H9 (cell line): ENCODE measurements around the gene ALG8. TPM values are rescaled to one million over a fixed set of nuclear protein-coding genes. Genes with fewer than 3 reads are reported as not detected.

Experiments
- DNase-seq: peaks from one replicate; pipeline ENCODE4 v3.0.0-alpha.2; 2017
- H2AFZ ChIP-seq: one replicate; pipeline ENCODE4 v1.6.1; 2013; ENCODE audit warnings: mild to moderate bottlenecking, low read length, control low read depth, moderate library complexity
- H2AK5ac ChIP-seq: 2 replicates; pipeline ENCODE4 v1.6.1; 2013; ENCODE audit warnings: low read length, control low read depth, mixed read lengths; ENCODE audit not compliant: insufficient read length
- H2BK120ac ChIP-seq: one replicate; pipeline ENCODE4 v1.6.1; 2013; ENCODE audit warnings: low read depth, mild to moderate bottlenecking, low read length, control low read depth, inconsistent platforms; ENCODE audit not compliant: poor library complexity, severe bottlenecking
- H2BK12ac ChIP-seq: 2 replicates; pipeline ENCODE4 v1.6.1; 2013; ENCODE audit warnings: low read length, control low read depth, mixed read lengths, low read depth; ENCODE audit not compliant: insufficient read length
- H2BK15ac ChIP-seq: 2 replicates; pipeline ENCODE4 v1.6.1; 2013; ENCODE audit warnings: low read depth, low read length, control low read depth
- H2BK20ac ChIP-seq: one replicate; pipeline ENCODE4 v1.6.1; 2013; ENCODE audit warnings: low read depth, mild to moderate bottlenecking, low read length, control low read depth, inconsistent platforms; ENCODE audit not compliant: poor library complexity, severe bottlenecking
- H2BK5ac ChIP-seq: 2 replicates; pipeline ENCODE4 v1.6.1; 2013; ENCODE audit warnings: low read length, control low read depth, mixed read lengths; ENCODE audit not compliant: insufficient read length
- H3K14ac ChIP-seq: 2 replicates; pipeline ENCODE4 v1.6.1; 2013; ENCODE audit warnings: low read length, control low read depth; ENCODE audit not compliant: insufficient read depth
- H3K18ac ChIP-seq: 2 replicates; pipeline ENCODE4 v1.6.1; 2013; ENCODE audit warnings: low read depth, mild to moderate bottlenecking, mixed read lengths, low read length, control low read depth; ENCODE audit not compliant: insufficient read length
- H3K23ac ChIP-seq: 2 replicates; pipeline ENCODE4 v1.6.1; 2013; ENCODE audit warnings: low read length, control low read depth, mixed read lengths, low read depth; ENCODE audit not compliant: insufficient read length
- H3K23me2 ChIP-seq: 2 replicates; pipeline ENCODE4 v1.6.1; 2013; ENCODE audit warnings: low read depth, mild to moderate bottlenecking, mixed read lengths, low read length, control low read depth; ENCODE audit not compliant: insufficient read length, poor library complexity, severe bottlenecking
- H3K27ac ChIP-seq: 2 replicates; pipeline ENCODE4 v1.5.1; 2013; ENCODE audit warnings: low read length, control low read depth, mixed read lengths, low read depth; ENCODE audit not compliant: insufficient read length
- H3K27me3 ChIP-seq: 2 replicates; pipeline ENCODE4 v1.6.1; 2013; ENCODE audit warnings: low read length, control low read depth, inconsistent platforms; ENCODE audit not compliant: insufficient read depth
- H3K4ac ChIP-seq: 2 replicates; pipeline ENCODE4 v1.6.1; 2013; ENCODE audit warnings: low read depth, mild to moderate bottlenecking, control low read depth, inconsistent platforms, low read length, moderate library complexity
- H3K4me1 ChIP-seq: 2 replicates; pipeline ENCODE4 v1.6.1; 2013; ENCODE audit warnings: low read length, control low read depth, inconsistent platforms; ENCODE audit not compliant: insufficient read depth
- H3K4me2 ChIP-seq: 2 replicates; pipeline ENCODE4 v1.6.1; 2013; ENCODE audit warnings: low read length, control low read depth, mixed read lengths; ENCODE audit not compliant: insufficient read length, insufficient read depth
- H3K56ac ChIP-seq: 2 replicates; pipeline ENCODE4 v1.6.1; 2013; ENCODE audit warnings: low read depth, mild to moderate bottlenecking, mixed read lengths, low read length, control low read depth; ENCODE audit not compliant: insufficient read length
- H3K79me1 ChIP-seq: 2 replicates; pipeline ENCODE4 v1.6.1; 2013; ENCODE audit warnings: low read depth, mild to moderate bottlenecking, moderate library complexity, low read length, control low read depth, inconsistent platforms; ENCODE audit not compliant: insufficient read depth, poor library complexity, severe bottlenecking
- H3K79me2 ChIP-seq: 2 replicates; pipeline ENCODE4 v1.6.1; 2013; ENCODE audit warnings: low read length, control low read depth, inconsistent platforms; ENCODE audit not compliant: insufficient read depth
- H3K9ac ChIP-seq: 2 replicates; pipeline ENCODE4 v1.6.1; 2013; ENCODE audit warnings: low read length, control low read depth, mixed read lengths; ENCODE audit not compliant: insufficient read length; ENCODE audit errors: extremely low read depth
- H3K9me3 ChIP-seq: one replicate; pipeline ENCODE4 v1.6.1; 2013; ENCODE audit warnings: low read depth, low read length, inconsistent platforms; ENCODE audit not compliant: control insufficient read depth
- H3T11ph ChIP-seq: one replicate; pipeline ENCODE4 v1.6.1; 2013; ENCODE audit warnings: mild to moderate bottlenecking, low read length, control low read depth, inconsistent platforms
- H4K20me1 ChIP-seq: one replicate; pipeline ENCODE4 v1.6.1; 2013; ENCODE audit not compliant: control insufficient read depth, insufficient read length, insufficient read depth
- H4K5ac ChIP-seq: 2 replicates; pipeline ENCODE4 v1.6.1; 2013; ENCODE audit warnings: low read depth, mild to moderate bottlenecking, mixed read lengths, low read length, control low read depth; ENCODE audit not compliant: insufficient read length
- H4K8ac ChIP-seq: replicated peaks from 2 replicates; pipeline ENCODE4 v1.6.1; 2013; ENCODE audit warnings: low read length, control low read depth, mixed read lengths, low read depth; ENCODE audit not compliant: insufficient read length
- H4K91ac ChIP-seq: 2 replicates; pipeline ENCODE4 v1.6.1; 2013; ENCODE audit warnings: low read depth, mild to moderate bottlenecking, moderate library complexity, mixed read lengths, low read length, control low read depth; ENCODE audit not compliant: insufficient read length
- H3K27ac Mint-ChIP-seq, 3 experiments: 2 replicates in 2 of 3; 3 replicates in 1 of 3; pipeline ENCODE4 v1.8.0; 2020 to 2021; ENCODE audit warnings: mixed read lengths in 3 of 3, mild to moderate bottlenecking in 1 of 3, moderate library complexity in 1 of 3
- H3K27me3 Mint-ChIP-seq: 2 replicates; pipeline ENCODE4 v1.8.0; 2021; ENCODE audit warnings: low read depth, mild to moderate bottlenecking, moderate library complexity, mixed read lengths
- H3K36me3 Mint-ChIP-seq, 3 experiments: 2 replicates in 2 of 3; 3 replicates in 1 of 3; pipeline ENCODE4 v1.8.0; 2020 to 2021; ENCODE audit warnings: low read depth in 3 of 3, mixed read lengths in 3 of 3; ENCODE audit not compliant: insufficient read depth in 1 of 3
- H3K4me1 Mint-ChIP-seq, 2 experiments: 2 replicates each; pipeline ENCODE4 v1.8.0; 2020; ENCODE audit warnings: mixed read lengths in 2 of 2
- H3K4me3 Mint-ChIP-seq, 2 experiments: 2 replicates in 1 of 2; 3 replicates in 1 of 2; pipeline ENCODE4 v1.8.0; 2020 to 2021; ENCODE audit warnings: mild to moderate bottlenecking in 2 of 2, mixed read lengths in 2 of 2, moderate library complexity in 1 of 2
- H3K9me3 Mint-ChIP-seq, 2 experiments: 2 replicates in 1 of 2; 3 replicates in 1 of 2; pipeline ENCODE4 v1.8.0; 2020; ENCODE audit warnings: mild to moderate bottlenecking in 2 of 2, mixed read lengths in 2 of 2, moderate library complexity in 1 of 2
- WGBS: extraction: QIAGEN DNeasy Blood & Tissue Kit; methylation state at CpG from one replicate; pipeline ENCODE4 v1.1.7; 2013; ENCODE audit warnings: missing lambda C conversion rate, low lambda C conversion rate, mixed read lengths; ENCODE audit not compliant: insufficient read length; ENCODE audit errors: extremely low coverage; 5-methylcytosine and 5-hydroxymethylcytosine counted together
- total RNA-seq: library from RNA; stranded (reverse); gene quantifications from 2 replicates; pipeline ENCODE4 v1.2.1, GENCODE V29; 2021
- TF ChIP-seq, protein P1 (sequence below): fragments of 200-600 bp; sonication (generic); conservative IDR thresholded peaks from 3 replicates; pipeline ENCODE4 v1.8.0; 2021; ENCODE audit warnings: antibody characterized with exemption, mild to moderate bottlenecking

ALG8 gene
- total RNA-seq, 1 experiment from 2014 or later = 77.5 TPM

DNA sequence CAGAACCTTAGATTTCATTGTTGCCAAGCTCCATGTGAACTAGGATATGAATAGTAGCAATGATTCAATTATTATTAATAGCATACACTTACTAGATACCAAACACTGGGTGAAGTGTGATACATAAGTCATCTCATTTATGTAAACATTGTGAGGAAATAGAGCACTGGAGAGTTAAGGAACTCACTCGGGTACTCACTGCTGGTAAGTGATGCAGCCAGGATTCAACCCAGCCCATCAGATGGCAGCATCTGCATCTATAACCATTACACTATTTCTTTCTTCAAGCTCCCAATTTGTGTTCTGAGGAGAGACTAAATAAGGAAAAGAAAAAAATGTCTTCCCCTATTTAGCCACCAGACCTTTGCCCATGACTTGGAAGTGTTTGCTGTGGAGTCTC is 10.2 kb upstream of the ALG8 start:
- no peak overlapping the region for H3K27ac ChIP-seq
- no peak overlapping the region for H3K9ac ChIP-seq
- H3K4me3 Mint-ChIP-seq = no peak overlapping the region
- no peak overlapping the region for H2BK12ac ChIP-seq
- no peak overlapping the region for H2BK5ac ChIP-seq
- H3K4me2 ChIP-seq = no peak overlapping the region
- peaks cover 0 to 5% (median 3%) of the 10 kb centered on the region in 3 experiments; a peak in 6 of 7 replicates for H3K36me3 Mint-ChIP-seq
- H2AFZ ChIP-seq = no peak overlapping the region
- H3K23me2 ChIP-seq = no peaks in the 10 kb centered on the region
- H4K8ac ChIP-seq = no peak overlapping the region
- H2AK5ac ChIP-seq = no peak overlapping the region
- no peak overlapping the region for H2BK120ac ChIP-seq
- no peak overlapping the region for H3K23ac ChIP-seq
- no peaks in the 10 kb centered on the region for H3K9me3 ChIP-seq
- H3K14ac ChIP-seq = no peak overlapping the region
- no peak overlapping the region for H3K18ac ChIP-seq
- no peak for DNase-seq
- H3K9me3 Mint-ChIP-seq = no peaks in the 10 kb centered on the region
- no peak overlapping the region for H3K56ac ChIP-seq
- H3K4ac ChIP-seq = no peak overlapping the region
- H3T11ph ChIP-seq = no peak overlapping the region
- H3K79me1 ChIP-seq = no peaks in the 10 kb centered on the region
- H4K20me1 ChIP-seq = no peaks in the 10 kb centered on the region
- no peaks in the 10 kb centered on the region for H3K27me3 Mint-ChIP-seq
- H2BK20ac ChIP-seq = no peak overlapping the region
- no peak overlapping the region for H3K27ac Mint-ChIP-seq
- H3K4me1 Mint-ChIP-seq = peaks cover 8 to 9% of the 10 kb centered on the region in 2 experiments
- no peak overlapping the region for H4K5ac ChIP-seq
- no peak overlapping the region for H4K91ac ChIP-seq
- TF ChIP-seq, protein P1, sequence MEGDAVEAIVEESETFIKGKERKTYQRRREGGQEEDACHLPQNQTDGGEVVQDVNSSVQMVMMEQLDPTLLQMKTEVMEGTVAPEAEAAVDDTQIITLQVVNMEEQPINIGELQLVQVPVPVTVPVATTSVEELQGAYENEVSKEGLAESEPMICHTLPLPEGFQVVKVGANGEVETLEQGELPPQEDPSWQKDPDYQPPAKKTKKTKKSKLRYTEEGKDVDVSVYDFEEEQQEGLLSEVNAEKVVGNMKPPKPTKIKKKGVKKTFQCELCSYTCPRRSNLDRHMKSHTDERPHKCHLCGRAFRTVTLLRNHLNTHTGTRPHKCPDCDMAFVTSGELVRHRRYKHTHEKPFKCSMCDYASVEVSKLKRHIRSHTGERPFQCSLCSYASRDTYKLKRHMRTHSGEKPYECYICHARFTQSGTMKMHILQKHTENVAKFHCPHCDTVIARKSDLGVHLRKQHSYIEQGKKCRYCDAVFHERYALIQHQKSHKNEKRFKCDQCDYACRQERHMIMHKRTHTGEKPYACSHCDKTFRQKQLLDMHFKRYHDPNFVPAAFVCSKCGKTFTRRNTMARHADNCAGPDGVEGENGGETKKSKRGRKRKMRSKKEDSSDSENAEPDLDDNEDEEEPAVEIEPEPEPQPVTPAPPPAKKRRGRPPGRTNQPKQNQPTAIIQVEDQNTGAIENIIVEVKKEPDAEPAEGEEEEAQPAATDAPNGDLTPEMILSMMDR = no peak
- H3K4me1 ChIP-seq = no peaks in the 10 kb centered on the region
- H2BK15ac ChIP-seq = no peak overlapping the region
- H3K27me3 ChIP-seq = no peaks in the 10 kb centered on the region
- WGBS = no CpG with 5 or more reads among the region's 1 CpG
- no peaks in the 10 kb centered on the region for H3K79me2 ChIP-seq
